A673 (cell line): ENCODE data around the gene DHRS1. TPM values are rescaled to one million over a fixed set of nuclear protein-coding genes. Genes with fewer than 3 reads are reported as not detected.
A peak's percentile ranks its signal among the peaks of the same experiment; 100 is the strongest.

ENCODE experiments used
- BruUV-seq: library from RNA; stranded (reverse); fragments of 400-500 nt; replicated peaks from 2 replicates; lab custom pipeline; 2021; lab: Mats Ljungman, UMichigan
- CTCF ChIA-PET: fragments of 300-600 bp; sonication (Branson Sonifier 250); formaldehyde crosslinking; loops from one replicate; lab custom pipeline; 2022; ENCODE audit warnings: antibody characterized with exemption; lab: Charles Lee
- POLR2A ChIA-PET: fragments of 300-600 bp; sonication (Branson Sonifier 250); formaldehyde crosslinking; loops from one replicate; lab custom pipeline; 2022; ENCODE audit warnings: antibody characterized with exemption; ENCODE audit not compliant: low non-redundant PET; lab: Charles Lee
- DNase-seq: peaks from one replicate; pipeline ENCODE4 v3.0.0-alpha.2; 2015; ENCODE audit warnings: low spot score
- H3K27ac ChIP-seq: fragments of 200-600 bp; sonication (generic); 2 replicates; pipeline ENCODE4 v1.5.1; 2016; ENCODE audit warnings: mixed run types, low read depth, mild to moderate bottlenecking, mixed read lengths, antibody characterized with exemption, low read length; ENCODE audit not compliant: poor library complexity, severe bottlenecking
- H3K27me3 ChIP-seq: fragments of 200-600 bp; sonication (generic); replicated peaks from 2 replicates; pipeline ENCODE4 v1.6.1; 2017; ENCODE audit warnings: mixed run types, low read depth, mild to moderate bottlenecking, mixed read lengths, antibody characterized with exemption, low read length; ENCODE audit not compliant: insufficient read depth, poor library complexity
- H3K36me3 ChIP-seq: fragments of 200-600 bp; sonication (generic); 2 replicates; pipeline ENCODE4 v1.6.1; 2016; ENCODE audit warnings: mixed run types, mild to moderate bottlenecking, mixed read lengths, antibody characterized with exemption, low read length; ENCODE audit not compliant: insufficient read depth, poor library complexity, severe bottlenecking
- H3K4me1 ChIP-seq: fragments of 200-600 bp; sonication (generic); 2 replicates; pipeline ENCODE4 v1.6.1; 2017; ENCODE audit warnings: mixed run types, mild to moderate bottlenecking, mixed read lengths, antibody characterized with exemption, low read length; ENCODE audit not compliant: insufficient read depth, poor library complexity, severe bottlenecking
- H3K4me3 ChIP-seq: fragments of 200-600 bp; sonication (generic); 2 replicates; pipeline ENCODE4 v1.5.1; 2016; ENCODE audit warnings: low read depth, mixed run types, mild to moderate bottlenecking, mixed read lengths, low read length; ENCODE audit not compliant: poor library complexity, severe bottlenecking
- H3K9me3 ChIP-seq: fragments of 200-600 bp; sonication (generic); 2 replicates; pipeline ENCODE4 v1.6.1; 2016; ENCODE audit warnings: mixed run types, low read depth, mild to moderate bottlenecking, mixed read lengths, antibody characterized with exemption, low read length; ENCODE audit not compliant: poor library complexity, severe bottlenecking
- CTCF ChIP-seq: fragments of 300-800, 200-600 bp; sonication (generic); conservative IDR thresholded peaks from 2 replicates; pipeline ENCODE4 v1.5.1; 2017; ENCODE audit warnings: low read depth, mild to moderate bottlenecking, antibody characterized with exemption, low read length, moderate library complexity, mixed read lengths
- EZH2 ChIP-seq: fragments of 200-600 bp; sonication (generic); IDR thresholded peaks from 2 replicates; pipeline ENCODE4 v1.6.1; 2017; ENCODE audit warnings: borderline replicate concordance, low read depth, mild to moderate bottlenecking, mixed read lengths, antibody characterized with exemption, low read length; ENCODE audit not compliant: poor library complexity, severe bottlenecking
- intact Hi-C: fragments of 100-400 bp; cut with micrococcal nuclease; formaldehyde crosslinking; loops from one replicate; pipeline ENCODE4 v1.10.0; 2022; ENCODE audit not compliant: unreplicated experiment
- total RNA-seq: library from RNA; stranded (reverse); gene quantifications from 2 replicates; pipeline ENCODE4 v1.2.3, GENCODE V29; 2021

The DHRS1 gene
- total RNA-seq, 1 experiment from 2014 or later: 13.3 TPM

GRCh38 chr14:24297190-24297964 lies 2.2 kb downstream of the DHRS1 start:
- H3K4me3 ChIP-seq: no peak overlapping the region
- no peaks in the 10 kb centered on the region for H3K27me3 ChIP-seq
- intact Hi-C loops: loop anchor here (1.0 to 5.0 kb wide), 3 partner anchors 54 to 283 kb away; no protein-coding TSS in a partner anchor
- TF ChIP-seq CTCF: peak; percentile 64
- no peak for TF ChIP-seq EZH2
- peaks cover 9% of the 10 kb centered on the region for H3K36me3 ChIP-seq
- CTCF ChIA-PET: interaction anchor here (0.8 to 2.2 kb wide), 9 partner anchors 10 to 239 kb away, joined by 3 to 36 read pairs (median 6); partner anchors contain the start of genes CIDEB, MDP1, RABGGTA and TINF2
- H3K27ac ChIP-seq: no peak overlapping the region
- H3K4me1 ChIP-seq: no peaks in the 10 kb centered on the region
- POLR2A ChIA-PET: no interaction called here
- BruUV-seq: no TSS peak
- H3K9me3 ChIP-seq: no peaks in the 10 kb centered on the region
- peak; percentile 45 for DNase-seq

GRCh38 chr14:24296341-24297157 lies 3.0 kb downstream of the DHRS1 start:
- POLR2A ChIA-PET: no interaction called here
- no peaks in the 10 kb centered on the region for H3K9me3 ChIP-seq
- no TSS peak for BruUV-seq
- peaks cover under 1% of the 10 kb centered on the region for H3K36me3 ChIP-seq
- no peak overlapping the region for H3K4me3 ChIP-seq
- no peaks in the 10 kb centered on the region for H3K27me3 ChIP-seq
- DNase-seq: peak; percentile 87
- no peak overlapping the region for H3K27ac ChIP-seq
- intact Hi-C loops: loop anchor here (1.0 to 5.0 kb wide), 3 partner anchors 53 to 282 kb away; no protein-coding TSS in a partner anchor
- TF ChIP-seq CTCF (peak; percentile 76), EZH2 (no peak)
- H3K4me1 ChIP-seq: no peaks in the 10 kb centered on the region
- CTCF ChIA-PET: interaction anchor here (0.5 to 2.2 kb wide), 10 partner anchors 11 to 238 kb away, joined by 3 to 36 read pairs (median 4); partner anchors contain the start of genes CIDEB, RABGGTA and TINF2

DNA sequence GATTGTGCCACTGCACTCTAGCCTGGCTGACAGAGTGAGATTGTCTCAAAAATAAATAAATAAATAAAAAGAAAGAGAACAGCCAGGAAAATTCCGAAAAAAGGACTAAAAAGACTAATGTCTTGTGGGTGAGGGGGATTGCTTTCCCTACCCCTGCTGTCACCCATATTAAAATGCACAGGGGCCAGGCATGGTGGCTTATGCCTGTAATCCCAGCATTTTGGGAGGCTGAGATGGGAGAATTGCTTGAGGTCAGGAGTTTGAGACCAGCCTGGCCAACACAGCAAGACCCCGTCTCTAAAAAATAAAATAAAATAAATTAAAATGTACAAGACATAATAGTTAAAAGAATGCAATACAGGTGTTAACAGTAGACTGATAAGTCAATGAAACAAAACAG lies 6.1 kb downstream of the DHRS1 start:
- POLR2A ChIA-PET: no interaction called here

More for the DNA sequence above, 6.1 kb downstream of the DHRS1 start:
- Histone ChIP-seq H3K36me3 (no peaks in the 10 kb centered on the region), H3K27me3 (no peaks in the 10 kb centered on the region), H3K9me3 (no peaks in the 10 kb centered on the region), H3K27ac (no peak overlapping the region), H3K4me1 (no peaks in the 10 kb centered on the region), H3K4me3 (no peak overlapping the region)
- intact Hi-C loops: no loop called here
- BruUV-seq: no TSS peak
- CTCF ChIA-PET: no interaction called here
- TF ChIP-seq CTCF (no peak), EZH2 (no peak)
- DNase-seq: no peak
